ENCODE data around the gene CCDC97. TPM values are rescaled to one million over a fixed set of nuclear protein-coding genes. Genes with fewer than 3 reads are reported as not detected.

Gene CCDC97
- polyA plus RNA-seq, 1 of the 3 experiments (the other 2 are of a cell fraction), result 9.6 TPM

DNA sequence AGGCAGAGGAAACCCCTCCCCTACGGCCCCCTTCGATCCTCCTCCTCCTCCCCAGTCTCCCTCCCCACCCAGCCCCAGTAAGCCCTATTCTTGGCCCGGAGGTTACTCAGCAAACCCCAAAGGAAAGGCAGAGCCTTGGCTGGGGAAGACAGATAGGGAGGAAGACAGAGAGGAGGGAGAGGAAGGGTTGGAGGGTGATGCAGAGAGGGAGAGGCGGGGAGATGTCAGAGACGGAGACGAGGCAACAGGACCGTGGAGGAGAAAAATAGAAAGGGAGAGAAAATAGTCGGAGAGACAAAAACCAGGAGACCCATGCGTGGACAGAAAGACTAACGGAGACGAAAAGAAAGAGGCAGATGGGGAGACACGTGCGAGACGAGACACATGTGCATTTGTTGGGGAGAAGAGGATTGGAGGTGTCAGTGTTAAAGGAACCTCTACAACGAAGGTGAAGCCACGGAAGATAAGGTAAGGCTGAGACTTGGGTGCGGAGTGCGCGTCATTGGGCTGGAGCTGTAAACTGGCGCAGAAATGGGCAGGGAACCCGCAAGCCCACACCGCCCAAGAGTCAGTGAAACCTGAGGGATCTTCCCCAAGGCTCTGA, 40.9 kb downstream of the CCDC97 start:
- Histone ChIP-seq H2AFZ (ENCODE audit: low read depth) (no peak overlapping the region), H4K20me1 (ENCODE audit: insufficient read depth) (peaks cover 71% of the 10 kb centered on the region), H3K9ac (peak overlapping the region; percentile 92; the same call in 1 of the 2 replicates), H3K4me1 (ENCODE audit: control insufficient read depth in 1 of 2, insufficient read depth in 2 of 2, low read depth in 1 of 2, low read length in 1 of 2) (peaks cover 0 to 33% of the 10 kb centered on the region in 2 experiments; a peak in 2 of 4 replicates), H3K4me3 (ENCODE audit: low read depth in 2 of 2, low read length in 1 of 2) (peak overlapping the region; percentile 65 to 99), H3K27me3 (ENCODE audit: insufficient read depth) (no peaks in the 10 kb centered on the region), H3K36me3 (replicated peaks in 1 of 2; ENCODE audit: control insufficient read depth in 1 of 2, insufficient read depth in 2 of 2, low read length in 1 of 2) (peaks cover 0 to 38% of the 10 kb centered on the region in 2 experiments), H3K9me2 (no peaks in the 10 kb centered on the region), H3K79me2 (ENCODE audit: insufficient read depth) (peaks cover 78% of the 10 kb centered on the region), H3K27ac (ENCODE audit: low read depth in 2 of 2, low read length in 1 of 2) (peak overlapping the region in 1 of 2 experiments; percentile 79; a peak in 1 of 4 replicates), H3F3A (replicated peaks; ENCODE audit: insufficient read depth) (peaks cover 9% of the 10 kb centered on the region), H3K9me3 (no peaks in the 10 kb centered on the region), H3K4me2 (peak overlapping the region; percentile 99)
- peak; percentile 16 for DNase-seq
- ChIA-PET POLR2A (interaction anchor here (0.7 kb wide), 1 partner anchor 26 kb away, joined by 3 read pairs; no protein-coding TSS in a partner anchor), CTCF (interaction anchor here (0.7 to 3.4 kb wide), 4 partner anchors 10 to 43 kb away, joined by 3 to 29 read pairs (median 12); no protein-coding TSS in a partner anchor)
- TF ChIP-seq FOXM1 (IDR thresholded peaks at IDR 0.05; ENCODE audit: low read depth), result no peak
- TF ChIP-seq, protein P1, sequence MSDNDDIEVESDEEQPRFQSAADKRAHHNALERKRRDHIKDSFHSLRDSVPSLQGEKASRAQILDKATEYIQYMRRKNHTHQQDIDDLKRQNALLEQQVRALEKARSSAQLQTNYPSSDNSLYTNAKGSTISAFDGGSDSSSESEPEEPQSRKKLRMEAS (IDR thresholded peaks at IDR 0.05; ENCODE audit: low read depth), result peak; percentile 6; the same call in 1 of the 2 replicates
- WGBS (ENCODE audit: low lambda C conversion rate), result 42% methylated on average over 22 of the region's 22 CpGs

DNA sequence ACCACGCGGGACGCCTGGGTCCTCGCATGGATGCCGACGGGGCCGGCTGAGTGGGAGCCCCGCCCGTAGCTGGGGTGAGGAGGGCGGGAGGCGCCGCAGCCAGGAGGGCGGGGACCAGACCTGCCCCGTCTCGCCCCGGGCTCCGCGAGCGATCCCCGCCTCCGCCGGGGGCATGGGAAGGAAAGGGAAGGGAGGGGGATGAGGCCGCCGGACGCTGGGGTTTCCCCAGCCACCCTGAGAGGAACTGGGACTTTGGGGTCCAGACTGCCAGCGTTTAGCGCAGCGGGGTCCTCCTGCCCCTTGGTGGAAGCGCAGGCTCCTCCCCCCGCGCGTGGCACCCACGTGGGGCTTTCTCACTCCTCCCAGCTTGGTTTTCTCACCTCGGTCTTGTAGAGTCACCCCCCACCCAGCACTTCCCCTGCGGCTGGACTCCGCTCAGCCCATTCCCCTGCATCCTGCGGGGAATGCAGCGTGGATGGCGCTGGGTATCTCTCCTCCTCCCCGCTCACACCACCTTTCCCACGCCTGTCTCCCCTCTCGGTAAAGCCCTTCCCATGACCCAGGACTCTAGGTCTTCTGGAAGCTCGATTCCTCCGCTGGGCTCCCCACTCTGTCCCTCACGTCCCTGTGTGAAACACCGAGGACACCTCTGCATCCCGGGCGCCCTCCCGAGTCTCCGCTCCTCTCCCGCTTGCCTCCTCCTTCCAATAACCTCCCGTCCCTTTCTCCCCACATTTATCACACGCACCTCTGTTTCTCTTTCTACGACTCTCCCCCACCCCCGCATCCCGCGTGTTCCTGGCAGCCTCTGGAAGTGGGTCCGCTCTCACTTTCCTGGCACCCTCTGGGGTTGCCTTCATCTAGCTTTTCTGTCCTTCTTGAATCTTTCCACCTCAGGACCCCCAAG, 41.6 kb downstream of the CCDC97 start:
- DNase-seq, result peak; percentile 62
- Histone ChIP-seq H3K36me3 (replicated peaks in 1 of 2; ENCODE audit: control insufficient read depth in 1 of 2, insufficient read depth in 2 of 2, low read length in 1 of 2) (peaks cover 0 to 30% of the 10 kb centered on the region in 2 experiments), H3K79me2 (ENCODE audit: insufficient read depth) (peaks cover 70% of the 10 kb centered on the region), H3K4me1 (ENCODE audit: control insufficient read depth in 1 of 2, insufficient read depth in 2 of 2, low read depth in 1 of 2, low read length in 1 of 2) (peaks cover 0 to 34% of the 10 kb centered on the region in 2 experiments; a peak in 2 of 4 replicates), H3F3A (replicated peaks; ENCODE audit: insufficient read depth) (peaks cover 9% of the 10 kb centered on the region), H3K9me3 (no peaks in the 10 kb centered on the region), H4K20me1 (ENCODE audit: insufficient read depth) (peaks cover 63% of the 10 kb centered on the region), H3K9me2 (no peaks in the 10 kb centered on the region), H3K27me3 (ENCODE audit: insufficient read depth) (no peaks in the 10 kb centered on the region), H3K9ac (peak overlapping the region; percentile 92), H2AFZ (ENCODE audit: low read depth) (no peak overlapping the region), H3K4me2 (peak overlapping the region; percentile 99), H3K4me3 (ENCODE audit: low read depth in 2 of 2, low read length in 1 of 2) (peak overlapping the region; percentile 65 to 99), H3K27ac (ENCODE audit: low read depth in 2 of 2, low read length in 1 of 2) (peak overlapping the region in 1 of 2 experiments; percentile 79; a peak in 2 of 4 replicates)
- POLR2A ChIA-PET, result interaction anchor here (0.7 kb wide), 1 partner anchor 26 kb away, joined by 3 read pairs; no protein-coding TSS in a partner anchor
- TF ChIP-seq, protein P1 (IDR thresholded peaks at IDR 0.05; ENCODE audit: low read depth), result peak; percentile 36
- TF ChIP-seq, protein P2, sequence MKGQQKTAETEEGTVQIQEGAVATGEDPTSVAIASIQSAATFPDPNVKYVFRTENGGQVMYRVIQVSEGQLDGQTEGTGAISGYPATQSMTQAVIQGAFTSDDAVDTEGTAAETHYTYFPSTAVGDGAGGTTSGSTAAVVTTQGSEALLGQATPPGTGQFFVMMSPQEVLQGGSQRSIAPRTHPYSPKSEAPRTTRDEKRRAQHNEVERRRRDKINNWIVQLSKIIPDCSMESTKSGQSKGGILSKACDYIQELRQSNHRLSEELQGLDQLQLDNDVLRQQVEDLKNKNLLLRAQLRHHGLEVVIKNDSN (IDR thresholded peaks at IDR 0.05; ENCODE audit: borderline replicate concordance, low read depth), result peak; percentile 64
- TF ChIP-seq SMC3 (IDR thresholded peaks at IDR 0.05; ENCODE audit: low read depth, low read length) (no peak), SIN3A (IDR thresholded peaks at IDR 0.05; ENCODE audit: borderline replicate concordance, low read depth, low read length) (peak; percentile 11; the same call in 1 of the 2 replicates)
- WGBS (ENCODE audit: low lambda C conversion rate), result under 1% methylated on average over 48 of the region's 58 CpGs
- CTCF ChIA-PET, result interaction anchor here (0.7 to 3.4 kb wide), 13 partner anchors 9 to 148 kb away, joined by 3 to 29 read pairs (median 5); partner anchors contain the start of gene B9D2

All from SK-N-SH (cell line).